ENCODE results near the gene MARCHF4. TPM values are rescaled to one million over a fixed set of nuclear protein-coding genes. Genes with fewer than 3 reads are reported as not detected.
A peak's percentile ranks its signal among the peaks of the same experiment; 100 is the strongest.

MARCHF4 gene
- total and polyA plus RNA-seq, 4 donors, result 4.0 to 40.1 (median 23.1) TPM

GRCh38 chr2:216412022-216412999, 40.0 kb upstream of the MARCHF4 start, which contains the start of gene SMARCAL1:
Gene SMARCAL1, plus strand, starts transcription at chr2:216412484. Its CDS starts 2,221 bp downstream, at chr2:216414705.
- no peaks in the 10 kb centered on the region for H3K9me3 ChIP-seq (ENCODE audit: control insufficient read depth, insufficient read depth, low read length)
- H3K27ac ChIP-seq (ENCODE audit: low read depth, low read length), result peak within 1 kb of the TSS; percentile 95

DNA sequence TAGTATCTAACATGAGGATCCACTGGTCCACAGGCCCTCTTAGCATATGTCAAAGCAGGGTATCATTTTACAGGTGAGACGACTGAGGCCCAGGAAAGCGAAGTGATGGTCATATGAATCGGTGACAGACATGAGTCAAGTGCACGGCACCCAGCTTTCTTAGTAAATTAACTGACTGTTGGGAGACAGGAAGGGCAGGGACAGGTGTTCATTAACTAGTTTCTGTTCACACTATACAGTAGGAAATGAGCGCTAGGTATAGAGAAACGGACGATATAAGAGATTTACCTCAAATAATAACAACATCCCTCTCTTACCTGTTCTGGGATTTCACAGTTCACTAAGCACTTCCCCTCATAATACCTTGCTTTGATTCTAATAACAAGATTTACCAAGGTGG, 38.3 kb upstream of the MARCHF4 start:
- Histone ChIP-seq H3K27ac (ENCODE audit: low read depth, low read length) (no peak overlapping the region), H3K4me3 (ENCODE audit: low read depth, low read length) (no peak overlapping the region), H3K36me3 (ENCODE audit: control insufficient read depth, insufficient read depth, low read length) (peaks cover 6% of the 10 kb centered on the region), H3K9me3 (ENCODE audit: control insufficient read depth, insufficient read depth, low read length) (no peaks in the 10 kb centered on the region), H3K4me1 (ENCODE audit: control insufficient read depth, insufficient read depth, low read length) (peaks cover 6% of the 10 kb centered on the region), H3K27me3 (ENCODE audit: control insufficient read depth, insufficient read depth, low read length) (no peaks in the 10 kb centered on the region)
- no peak for DNase-seq (ENCODE audit: low read depth in 4 of 6, low spot score in 6 of 6)
- 94% methylated on average over 2 of the region's 7 CpGs for WGBS (ENCODE audit: insufficient coverage)

More at GRCh38 chr2:216412022-216412999, 40.0 kb upstream of the MARCHF4 start, which contains the start of gene SMARCAL1:
- Histone ChIP-seq H3K4me1 (ENCODE audit: control insufficient read depth, insufficient read depth, low read length) (peaks cover 6% of the 10 kb centered on the region), H3K4me3 (ENCODE audit: low read depth, low read length) (peak within 1 kb of the TSS; percentile 98), H3K36me3 (ENCODE audit: control insufficient read depth, insufficient read depth, low read length) (peaks cover 9% of the 10 kb centered on the region), H3K27me3 (ENCODE audit: control insufficient read depth, insufficient read depth, low read length) (no peaks in the 10 kb centered on the region)
- DNase-seq (ENCODE audit: low read depth in 4 of 6, low spot score in 6 of 6), result peak; percentile 99 to 100 (median 100)
- 4% methylated on average over 53 of the region's 56 CpGs for WGBS (ENCODE audit: insufficient coverage)

DNA sequence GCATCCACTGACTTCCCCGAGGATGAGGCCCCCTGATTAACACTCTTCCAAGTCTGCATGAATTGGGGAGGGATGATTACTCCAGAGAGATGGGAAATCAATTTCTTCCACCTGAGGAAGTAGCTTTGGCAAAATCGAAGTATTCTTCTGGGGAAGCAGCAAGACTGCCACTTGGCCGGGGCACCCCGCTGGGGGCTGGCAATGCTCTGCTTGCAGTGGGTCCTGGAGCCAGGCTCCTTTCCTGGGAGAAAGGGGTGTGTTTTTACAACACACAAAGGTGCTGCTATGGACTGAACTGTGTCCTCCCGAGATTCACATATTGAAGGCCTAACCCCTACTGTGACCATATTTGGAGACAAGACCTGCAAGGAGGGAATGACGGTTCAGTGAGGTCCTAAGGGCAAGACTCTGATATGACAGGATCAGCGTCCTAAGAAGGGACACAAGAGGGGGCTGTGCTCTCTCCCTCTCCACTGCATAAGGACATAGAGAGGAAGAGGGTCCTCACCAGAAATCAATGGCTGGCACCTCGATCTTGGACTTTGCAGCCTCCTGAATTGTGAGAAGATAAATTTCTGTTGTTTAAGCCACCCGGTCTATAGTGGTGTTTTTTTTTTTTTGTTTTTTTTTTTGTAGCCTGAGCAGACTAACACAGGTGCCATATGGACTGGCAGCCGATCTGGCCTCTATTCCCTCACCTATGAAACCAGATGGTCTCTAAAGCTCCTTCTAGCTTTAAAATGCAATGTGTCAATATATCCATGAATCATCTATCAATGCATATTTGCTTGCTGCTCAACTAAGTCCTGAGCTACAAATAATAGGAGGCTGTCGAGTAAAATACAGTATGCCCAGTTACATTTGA, 36.4 kb upstream of the MARCHF4 start:
- H3K4me1 ChIP-seq (ENCODE audit: control insufficient read depth, insufficient read depth, low read length), result peaks cover 6% of the 10 kb centered on the region
- no peaks in the 10 kb centered on the region for H3K9me3 ChIP-seq (ENCODE audit: control insufficient read depth, insufficient read depth, low read length)
- H3K4me3 ChIP-seq (ENCODE audit: low read depth, low read length), result no peak overlapping the region
- WGBS (ENCODE audit: insufficient coverage), result 59% methylated on average over 6 of the region's 11 CpGs
- DNase-seq (ENCODE audit: low read depth in 4 of 6, low spot score in 6 of 6), result no peak
- no peaks in the 10 kb centered on the region for H3K36me3 ChIP-seq (ENCODE audit: control insufficient read depth, insufficient read depth, low read length)
- H3K27ac ChIP-seq (ENCODE audit: low read depth, low read length), result no peak overlapping the region
- H3K27me3 ChIP-seq (ENCODE audit: control insufficient read depth, insufficient read depth, low read length), result no peaks in the 10 kb centered on the region

DNA sequence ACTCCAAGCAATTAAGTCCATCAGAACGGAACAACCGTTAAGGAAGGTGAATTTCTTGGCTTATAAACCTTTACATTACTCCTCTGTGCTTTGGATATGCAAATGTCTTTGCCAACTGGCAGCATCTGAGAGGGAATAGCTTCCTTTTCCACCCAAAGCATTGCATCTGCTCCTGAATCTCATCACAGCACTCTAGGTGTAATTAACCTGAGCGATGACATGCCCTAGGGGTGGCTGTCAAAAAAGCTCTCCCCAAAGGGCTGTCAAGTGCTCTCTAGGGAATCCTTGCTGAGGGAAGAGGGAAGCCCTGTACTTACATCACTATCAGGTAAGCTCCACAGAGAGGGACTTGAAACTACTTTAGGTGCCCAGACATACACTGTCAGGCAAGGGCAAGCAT, 34.5 kb upstream of the MARCHF4 start:
- Histone ChIP-seq H3K4me1 (ENCODE audit: control insufficient read depth, insufficient read depth, low read length) (peaks cover under 1% of the 10 kb centered on the region), H3K36me3 (ENCODE audit: control insufficient read depth, insufficient read depth, low read length) (no peaks in the 10 kb centered on the region), H3K27me3 (ENCODE audit: control insufficient read depth, insufficient read depth, low read length) (no peaks in the 10 kb centered on the region), H3K27ac (ENCODE audit: low read depth, low read length) (no peak overlapping the region), H3K4me3 (ENCODE audit: low read depth, low read length) (no peak overlapping the region), H3K9me3 (ENCODE audit: control insufficient read depth, insufficient read depth, low read length) (no peaks in the 10 kb centered on the region)
- DNase-seq (ENCODE audit: low read depth in 4 of 6, low spot score in 6 of 6), result peak in 1 of 6 donors; percentile 86
- no CpG with 5 or more reads among the region's 3 CpGs for WGBS (ENCODE audit: insufficient coverage)

DNA sequence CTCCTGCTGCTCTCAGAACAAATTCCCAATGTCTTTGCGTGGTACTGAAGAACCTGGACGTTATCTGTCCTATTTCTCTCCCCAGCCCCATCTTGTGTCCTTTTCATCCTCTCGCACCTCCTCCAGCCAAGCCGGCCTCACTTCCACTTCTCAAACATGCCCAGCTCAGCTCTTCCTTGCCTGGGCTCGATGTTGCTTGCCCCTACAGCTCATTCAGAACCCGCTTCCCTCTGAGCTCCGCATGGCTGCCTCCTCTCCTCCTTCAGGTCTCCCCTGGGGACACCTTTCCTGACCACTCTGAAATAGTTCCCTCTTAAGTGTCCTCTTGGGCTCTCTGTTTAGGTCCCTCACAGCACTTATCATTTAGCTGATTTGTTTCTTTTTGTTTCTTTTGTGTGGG, 33.3 kb upstream of the MARCHF4 start:
- H3K27ac ChIP-seq (ENCODE audit: low read depth, low read length), result no peak overlapping the region
- H3K36me3 ChIP-seq (ENCODE audit: control insufficient read depth, insufficient read depth, low read length), result no peaks in the 10 kb centered on the region
- no peak overlapping the region for H3K4me3 ChIP-seq (ENCODE audit: low read depth, low read length)
- H3K9me3 ChIP-seq (ENCODE audit: control insufficient read depth, insufficient read depth, low read length), result no peaks in the 10 kb centered on the region
- H3K4me1 ChIP-seq (ENCODE audit: control insufficient read depth, insufficient read depth, low read length), result no peaks in the 10 kb centered on the region
- WGBS (ENCODE audit: insufficient coverage), result 74% methylated on average over 7 of the region's 7 CpGs
- no peaks in the 10 kb centered on the region for H3K27me3 ChIP-seq (ENCODE audit: control insufficient read depth, insufficient read depth, low read length)
- no peak for DNase-seq (ENCODE audit: low read depth in 4 of 6, low spot score in 6 of 6)

- Histone ChIP-seq H3K27me3 (ENCODE audit: control insufficient read depth, insufficient read depth, low read length) (no peaks in the 10 kb centered on the region), H3K36me3 (ENCODE audit: control insufficient read depth, insufficient read depth, low read length) (no peaks in the 10 kb centered on the region), H3K9me3 (ENCODE audit: control insufficient read depth, insufficient read depth, low read length) (no peaks in the 10 kb centered on the region), H3K4me3 (ENCODE audit: low read depth, low read length) (no peak overlapping the region), H3K4me1 (ENCODE audit: control insufficient read depth, insufficient read depth, low read length) (no peaks in the 10 kb centered on the region), H3K27ac (ENCODE audit: low read depth, low read length) (no peak overlapping the region)
- 100% methylated on average over 1 of the region's 5 CpGs for WGBS (ENCODE audit: insufficient coverage)
- DNase-seq (ENCODE audit: low read depth in 4 of 6, low spot score in 6 of 6), result peak in 1 of 6 donors; percentile 39
These were observed 31.8 kb upstream of the MARCHF4 start for GRCh38 chr2:216404010-216404618.

DNA sequence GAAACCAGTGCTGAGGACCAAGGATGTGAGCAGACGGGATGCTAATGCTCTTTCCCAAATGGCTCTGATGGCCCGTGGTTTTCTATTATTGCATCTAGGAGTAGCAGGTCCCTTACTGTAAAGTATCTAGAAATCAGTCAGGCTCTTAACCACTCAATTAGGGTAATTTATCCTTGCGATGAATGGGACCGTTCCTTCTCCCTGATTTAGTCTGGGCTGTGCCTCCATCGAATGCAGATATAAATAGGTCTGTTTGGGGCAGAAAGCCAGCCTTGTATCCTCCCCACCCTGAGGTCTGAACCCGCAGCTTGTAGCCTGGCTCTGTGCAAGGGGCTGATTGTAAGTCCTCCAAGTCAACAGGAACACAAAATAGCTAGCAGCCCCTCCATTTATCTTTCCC, 30.5 kb upstream of the MARCHF4 start:
- DNase-seq (ENCODE audit: low read depth in 4 of 6, low spot score in 6 of 6), result peak in 1 of 6 donors; percentile 67
- Histone ChIP-seq H3K27ac (ENCODE audit: low read depth, low read length) (no peak overlapping the region), H3K36me3 (ENCODE audit: control insufficient read depth, insufficient read depth, low read length) (no peaks in the 10 kb centered on the region), H3K4me1 (ENCODE audit: control insufficient read depth, insufficient read depth, low read length) (no peaks in the 10 kb centered on the region), H3K4me3 (ENCODE audit: low read depth, low read length) (no peak overlapping the region), H3K27me3 (ENCODE audit: control insufficient read depth, insufficient read depth, low read length) (no peaks in the 10 kb centered on the region), H3K9me3 (ENCODE audit: control insufficient read depth, insufficient read depth, low read length) (no peaks in the 10 kb centered on the region)
- WGBS (ENCODE audit: insufficient coverage), result 50% methylated on average over 3 of the region's 6 CpGs

- no CpG with 5 or more reads among the region's 1 CpG for WGBS (ENCODE audit: insufficient coverage)
- Histone ChIP-seq H3K36me3 (ENCODE audit: control insufficient read depth, insufficient read depth, low read length) (no peaks in the 10 kb centered on the region), H3K4me3 (ENCODE audit: low read depth, low read length) (no peak overlapping the region), H3K27me3 (ENCODE audit: control insufficient read depth, insufficient read depth, low read length) (no peaks in the 10 kb centered on the region), H3K27ac (ENCODE audit: low read depth, low read length) (no peak overlapping the region), H3K4me1 (ENCODE audit: control insufficient read depth, insufficient read depth, low read length) (no peaks in the 10 kb centered on the region), H3K9me3 (ENCODE audit: control insufficient read depth, insufficient read depth, low read length) (no peaks in the 10 kb centered on the region)
- DNase-seq (ENCODE audit: low read depth in 4 of 6, low spot score in 6 of 6), result peak in 1 of 6 donors; percentile 49
These were observed 27.3 kb upstream of the MARCHF4 start for GRCh38 chr2:216399621-216400020.

GRCh38 chr2:216394881-216395280, 22.6 kb upstream of the MARCHF4 start:
- DNase-seq (ENCODE audit: low read depth in 4 of 6, low spot score in 6 of 6), result no peak
- Histone ChIP-seq H3K4me1 (ENCODE audit: control insufficient read depth, insufficient read depth, low read length) (no peaks in the 10 kb centered on the region), H3K36me3 (ENCODE audit: control insufficient read depth, insufficient read depth, low read length) (no peaks in the 10 kb centered on the region), H3K27ac (ENCODE audit: low read depth, low read length) (no peak overlapping the region), H3K9me3 (ENCODE audit: control insufficient read depth, insufficient read depth, low read length) (no peaks in the 10 kb centered on the region), H3K4me3 (ENCODE audit: low read depth, low read length) (no peak overlapping the region), H3K27me3 (ENCODE audit: control insufficient read depth, insufficient read depth, low read length) (no peaks in the 10 kb centered on the region)
- WGBS (ENCODE audit: insufficient coverage), result 96% methylated on average over 4 of the region's 6 CpGs
